Motor neuron (in vitro differentiated cells): ENCODE data around the gene SLC38A11. TPM values are rescaled to one million over a fixed set of nuclear protein-coding genes. Genes with fewer than 3 reads are reported as not detected.
"Not testable (repeated sequence)": the region's sequence is repeated elsewhere in the genome, so short reads cannot be mapped to it uniquely, and the experiment has no call there.

Source experiments
- ATAC-seq, 8 experiments: fragments of 200-7000 bp; cut with Tn5 transposase; replicated peaks in 6 of 8; 2 replicates each; pipeline ENCODE4 v1.8.0; 2021; ENCODE audit warnings: mild to moderate bottlenecking in 8 of 8, moderate library complexity in 8 of 8
- H3K27ac ChIP-seq, 2 donors: fragments of 250-450 bp; sonication (Bioruptor Pico); 2 replicates each; pipeline ENCODE4 v1.9.0; 2021; ENCODE audit warnings: antibody characterized with exemption in 2 of 2, mild to moderate bottlenecking in 2 of 2, moderate library complexity in 1 of 2
- H3K4me1 ChIP-seq, 2 donors: fragments of 250-450 bp; sonication (Bioruptor Pico); replicated peaks in 1 of 2; 2 replicates each; pipeline ENCODE4 v1.6.1; 2021; ENCODE audit warnings: antibody characterized with exemption in 2 of 2, mild to moderate bottlenecking in 2 of 2, moderate library complexity in 1 of 2
- H3K4me3 ChIP-seq, 5 donors: fragments of 250-450 bp; sonication (Bioruptor Pico); 2 replicates each; pipeline ENCODE4 v1.9.0; 2021; ENCODE audit warnings: antibody characterized with exemption in 5 of 5, mild to moderate bottlenecking in 5 of 5, moderate library complexity in 4 of 5
- WGBS, 10 experiments: fragments of 450-650 bp; shearing (Covaris generic); methylation state at CpG; one replicate each; pipeline ENCODE4 v1.0.0; 2022; 5-methylcytosine and 5-hydroxymethylcytosine counted together
- in situ Hi-C, 9 experiments: fragments of 400-800 bp; cut with MboI; loops; one replicate each; pipeline ENCODE4 v1.15.0; 2021; ENCODE audit warnings: low sequenced_read_pairs in 9 of 9, low pct_unique_long_range_greater_than_20kb in 2 of 9; ENCODE audit not compliant: unreplicated experiment in 9 of 9
- total RNA-seq, 8 experiments: library from RNA; unstranded; fragments of 300-600 nt; gene quantifications; 2 replicates each; pipeline versions ENCODE4 v1.2.3 to v1.2.4, GENCODE V29; 2022

The SLC38A11 gene
- total RNA-seq = under 1 TPM in 4 of 8 experiments, not detected in 4; 0.10 to 0.38 (median 0.22) TPM

GRCh38 chr2:164954954-164955701, at the start of gene SLC38A11:
SLC38A11 (minus strand) TSS chr2:164955525; CDS start chr2:164955247, 278 bp downstream.
- no peak within 1 kb of the TSS for H3K27ac ChIP-seq
- ATAC-seq = peak in 3 of 8 experiments; percentile 80 to 87 (median 86)
- H3K4me1 ChIP-seq = no peaks in the 10 kb centered on the region
- in situ Hi-C loops = no loop called here
- no peak within 1 kb of the TSS for H3K4me3 ChIP-seq
- 0 to 100% (median 60%) methylated on average over 1 to 8 of the region's 34 CpGs; no CpG with 5 or more reads in 1 of the 10 experiments for WGBS, 10 experiments

GRCh38 chr2:165003443-165004130, 48.3 kb upstream of the SLC38A11 start:
- WGBS, 10 experiments = 53 to 96% (median 89%) methylated on average over 4 to 18 of the region's 24 CpGs
- in situ Hi-C loops = loop anchor here in 5 of 9 experiments (10.0 to 25.0 kb wide), 4 partner anchors 184 to 859 kb away; partner anchors contain the start of gene SCN3A (in 2 of the 5)

GRCh38 chr2:165002638-165003037, 47.3 kb upstream of the SLC38A11 start:
- in situ Hi-C loops = loop anchor here in 5 of 9 experiments (10.0 to 25.0 kb wide), 4 partner anchors 185 to 860 kb away; partner anchors contain the start of gene SCN3A (in 2 of the 5)
- Histone ChIP-seq H3K27ac (no peak overlapping the region), H3K4me1 (no peaks in the 10 kb centered on the region), H3K4me3 (no peak overlapping the region)
- ATAC-seq = no peak
- 55 to 100% (median 100%) methylated on average over 1 of the region's 1 CpG; no CpG with 5 or more reads in 2 of the 10 experiments for WGBS, 10 experiments

More at GRCh38 chr2:165003443-165004130, 48.3 kb upstream of the SLC38A11 start:
- H3K4me1 ChIP-seq = no peaks in the 10 kb centered on the region
- no peak overlapping the region for H3K4me3 ChIP-seq
- ATAC-seq = no peak
- H3K27ac ChIP-seq = no peak overlapping the region

GRCh38 chr2:164994664-164995299, 39.5 kb upstream of the SLC38A11 start:
- H3K27ac ChIP-seq, ATAC-seq, H3K4me3 ChIP-seq, H3K4me1 ChIP-seq: not testable (repeated sequence)
- 100% methylated on average over 1 of the region's 43 CpGs; no CpG with 5 or more reads in 9 of the 10 experiments for WGBS, 10 experiments
- in situ Hi-C loops = loop anchor here in 1 of 9 experiments (25.0 kb wide), 1 partner anchor 793 kb away; the partner anchor contains the start of gene GALNT3

- peak in 1 of 8 experiments; percentile 11 for ATAC-seq
- Histone ChIP-seq H3K27ac (no peak overlapping the region), H3K4me1 (no peaks in the 10 kb centered on the region), H3K4me3 (no peak overlapping the region)
- in situ Hi-C loops = loop anchor here in 1 of 9 experiments (25.0 kb wide), 1 partner anchor 794 kb away; the partner anchor contains the start of gene GALNT3
- 33 to 100% (median 75%) methylated on average over 1 to 12 of the region's 19 CpGs; no CpG with 5 or more reads in 1 of the 10 experiments for WGBS, 10 experiments
These were observed 38.1 kb upstream of the SLC38A11 start for GRCh38 chr2:164993287-164994016.

- Histone ChIP-seq H3K27ac (no peak overlapping the region), H3K4me3 (no peak overlapping the region), H3K4me1 (no peaks in the 10 kb centered on the region)
- 0 to 4% (median 0%) methylated on average over 1 to 5 of the region's 5 CpGs; no CpG with 5 or more reads in 1 of the 10 experiments for WGBS, 10 experiments
- in situ Hi-C loops = loop anchor here in 1 of 9 experiments (25.0 kb wide), 1 partner anchor 794 kb away; the partner anchor contains the start of gene GALNT3
- ATAC-seq = peak; percentile 66 to 83 (median 78)
These were observed 37.5 kb upstream of the SLC38A11 start for GRCh38 chr2:164992818-164993217.

GRCh38 chr2:164992093-164992454, 36.7 kb upstream of the SLC38A11 start:
- peak in 3 of 8 experiments; percentile 7 to 44 (median 9) for ATAC-seq
- H3K4me3 ChIP-seq, H3K4me1 ChIP-seq, H3K27ac ChIP-seq: not testable (repeated sequence)
- in situ Hi-C loops = loop anchor here in 1 of 9 experiments (25.0 kb wide), 1 partner anchor 795 kb away; the partner anchor contains the start of gene GALNT3

- peak in 2 of 8 experiments; percentile 40 to 63 for ATAC-seq
- not testable (repeated sequence) for H3K27ac ChIP-seq
These were observed 36.2 kb upstream of the SLC38A11 start for GRCh38 chr2:164991361-164992092.

GRCh38 chr2:164990953-164991352, 35.6 kb upstream of the SLC38A11 start:
- H3K4me1 ChIP-seq, H3K27ac ChIP-seq, H3K4me3 ChIP-seq: not testable (repeated sequence)
- in situ Hi-C loops = loop anchor here in 1 of 9 experiments (25.0 kb wide), 1 partner anchor 796 kb away; the partner anchor contains the start of gene GALNT3
- peak in 2 of 8 experiments; percentile 12 to 34 for ATAC-seq

More at GRCh38 chr2:164991361-164992092, 36.2 kb upstream of the SLC38A11 start:
- in situ Hi-C loops = loop anchor here in 1 of 9 experiments (25.0 kb wide), 1 partner anchor 796 kb away; the partner anchor contains the start of gene GALNT3
- H3K4me3 ChIP-seq, H3K4me1 ChIP-seq: not testable (repeated sequence)

GRCh38 chr2:164988805-164989204, 33.5 kb upstream of the SLC38A11 start:
- 60 to 100% methylated on average over 1 of the region's 3 CpGs; no CpG with 5 or more reads in 8 of the 10 experiments for WGBS, 10 experiments
- H3K4me1 ChIP-seq, H3K27ac ChIP-seq, ATAC-seq, H3K4me3 ChIP-seq: not testable (repeated sequence)
- in situ Hi-C loops = loop anchor here in 1 of 9 experiments (25.0 kb wide), 1 partner anchor 798 kb away; the partner anchor contains the start of gene GALNT3

GRCh38 chr2:164986027-164986426, 30.7 kb upstream of the SLC38A11 start:
- H3K4me3 ChIP-seq, H3K4me1 ChIP-seq, H3K27ac ChIP-seq, ATAC-seq: not testable (repeated sequence)
- in situ Hi-C loops = loop anchor here in 1 of 9 experiments (25.0 kb wide), 1 partner anchor 801 kb away; the partner anchor contains the start of gene GALNT3
- WGBS, 10 experiments = 60 to 100% (median 63%) methylated on average over 1 to 3 of the region's 3 CpGs; no CpG with 5 or more reads in 2 of the 10 experiments
